Measurements from ENCODE around the gene SPECC1. TPM values are rescaled to one million over a fixed set of nuclear protein-coding genes. Genes with fewer than 3 reads are reported as not detected.

The SPECC1 gene
- polyA plus RNA-seq, 1 of the 3 experiments (the other 2 are of a cell fraction): 11.2 TPM

GRCh38 chr17:20156196-20157000 is 147.2 kb downstream of the SPECC1 start:
- POLR2A ChIA-PET: no interaction called here
- no peaks in the 10 kb centered on the region for H3K9me3 ChIP-seq
- peak; percentile 76 for DNase-seq
- peak overlapping the region; percentile 62 for H3K9ac ChIP-seq
- no peaks in the 10 kb centered on the region for H4K20me1 ChIP-seq (ENCODE audit: insufficient read depth)
- no peaks in the 10 kb centered on the region for H3K27me3 ChIP-seq (ENCODE audit: insufficient read depth)
- peak overlapping the region; percentile 75 to 79 for H3K4me3 ChIP-seq (ENCODE audit: low read depth in 2 of 2, low read length in 1 of 2)
- no peaks in the 10 kb centered on the region for H3K9me2 ChIP-seq
- CTCF ChIA-PET: interaction anchor here (0.6 to 1.5 kb wide), 4 partner anchors 13 to 70 kb away, joined by 3 to 5 read pairs (median 5); no protein-coding TSS in a partner anchor
- peaks cover 41% of the 10 kb centered on the region for H3K79me2 ChIP-seq (ENCODE audit: insufficient read depth)
- H3K27ac ChIP-seq (ENCODE audit: low read depth in 2 of 2, low read length in 1 of 2): peak overlapping the region; percentile 23 to 48
- WGBS (ENCODE audit: low lambda C conversion rate): 7% methylated on average over 18 of the region's 72 CpGs
- H3K4me1 ChIP-seq (ENCODE audit: control insufficient read depth in 1 of 2, insufficient read depth in 2 of 2, low read depth in 1 of 2, low read length in 1 of 2): peaks cover 6 to 8% of the 10 kb centered on the region in 2 experiments; a peak in 1 of 4 replicates
- TF ChIP-seq TAF1 (IDR thresholded peaks at IDR 0.05; ENCODE audit: borderline replicate concordance, low read depth, low read length): peak; percentile 3; the same call in 1 of the 2 replicates
- TF ChIP-seq USF1 (IDR thresholded peaks at IDR 0.05; ENCODE audit: borderline replicate concordance, low read depth): peak; percentile 13; the same call in 1 of the 2 replicates
- TF ChIP-seq REST (IDR thresholded peaks at IDR 0.05; ENCODE audit: low read depth, low read length): no peak
- H3K36me3 ChIP-seq (replicated peaks in 1 of 2; ENCODE audit: control insufficient read depth in 1 of 2, insufficient read depth in 2 of 2, low read length in 1 of 2): no peaks in the 10 kb centered on the region
- H3F3A ChIP-seq (replicated peaks; ENCODE audit: insufficient read depth): peaks cover 3% of the 10 kb centered on the region
- peak overlapping the region; percentile 94 for H2AFZ ChIP-seq (ENCODE audit: low read depth)
- H3K4me2 ChIP-seq: peak overlapping the region; percentile 86

GRCh38 chr17:20157001-20157310 is 147.8 kb downstream of the SPECC1 start:
- peak overlapping the region; percentile 62; the same call in 1 of the 2 replicates for H3K9ac ChIP-seq
- H2AFZ ChIP-seq (ENCODE audit: low read depth): peak overlapping the region; percentile 94
- peaks cover 6 to 8% of the 10 kb centered on the region in 2 experiments; a peak in 1 of 4 replicates for H3K4me1 ChIP-seq (ENCODE audit: control insufficient read depth in 1 of 2, insufficient read depth in 2 of 2, low read depth in 1 of 2, low read length in 1 of 2)
- WGBS (ENCODE audit: low lambda C conversion rate): 97% methylated on average over 11 of the region's 12 CpGs
- no peaks in the 10 kb centered on the region for H4K20me1 ChIP-seq (ENCODE audit: insufficient read depth)
- H3K4me2 ChIP-seq: peak overlapping the region; percentile 86
- no peaks in the 10 kb centered on the region for H3K36me3 ChIP-seq (replicated peaks in 1 of 2; ENCODE audit: control insufficient read depth in 1 of 2, insufficient read depth in 2 of 2, low read length in 1 of 2)
- ChIA-PET POLR2A (no interaction called here), CTCF (interaction anchor here (1.4 to 1.5 kb wide), 3 partner anchors 13 to 70 kb away, joined by 5 read pairs; no protein-coding TSS in a partner anchor)
- peaks cover 3% of the 10 kb centered on the region for H3F3A ChIP-seq (replicated peaks; ENCODE audit: insufficient read depth)
- H3K27me3 ChIP-seq (ENCODE audit: insufficient read depth): no peaks in the 10 kb centered on the region
- H3K9me2 ChIP-seq: no peaks in the 10 kb centered on the region
- DNase-seq: no peak
- no peak overlapping the region for H3K27ac ChIP-seq (ENCODE audit: low read depth in 2 of 2, low read length in 1 of 2)
- no peaks in the 10 kb centered on the region for H3K9me3 ChIP-seq
- H3K79me2 ChIP-seq (ENCODE audit: insufficient read depth): peaks cover 44% of the 10 kb centered on the region
- peak overlapping the region; percentile 75 to 79 for H3K4me3 ChIP-seq (ENCODE audit: low read depth in 2 of 2, low read length in 1 of 2)
- TF ChIP-seq RXRA (IDR thresholded peaks at IDR 0.05; ENCODE audit: borderline replicate concordance, low read depth) (no peak), YY1 (IDR thresholded peaks at IDR 0.05; ENCODE audit: low read depth) (no peak), FOXM1 (IDR thresholded peaks at IDR 0.05; ENCODE audit: low read depth) (no peak), TAF1 (IDR thresholded peaks at IDR 0.05; ENCODE audit: borderline replicate concordance, low read depth, low read length) (no peak), FOSL2 (IDR thresholded peaks at IDR 0.05; ENCODE audit: borderline replicate concordance, low read depth) (no peak), USF2 (IDR thresholded peaks at IDR 0.05; ENCODE audit: borderline replicate concordance, low read depth, low read length) (no peak), NFIC (IDR thresholded peaks at IDR 0.05; ENCODE audit: borderline replicate concordance) (no peak), TCF12 (IDR thresholded peaks at IDR 0.05) (no peak), MEF2A (IDR thresholded peaks at IDR 0.05; ENCODE audit: borderline replicate concordance, low read depth) (no peak), ZBTB33 (IDR thresholded peaks at IDR 0.05; ENCODE audit: borderline replicate concordance, low read depth) (no peak), POLR2AphosphoS5 (IDR thresholded peaks at IDR 0.05; ENCODE audit: low read depth, low read length) (no peak), GATA2 (CRISPR knock-in tag; IDR thresholded peaks at IDR 0.05) (no peak), RFX5 (IDR thresholded peaks at IDR 0.05; ENCODE audit: low read length) (no peak), NRF1 (IDR thresholded peaks at IDR 0.05; ENCODE audit: low read depth, low read length) (no peak), RAD21 (IDR thresholded peaks at IDR 0.05; ENCODE audit: low read length) (no peak), IRF3 (IDR thresholded peaks at IDR 0.05; ENCODE audit: low read depth, low read length) (no peak)
